GM12865 (cell line): Measurements from ENCODE around the gene RAB24.

Experiments
- DNase-seq: peaks from one replicate; pipeline ENCODE4 v3.0.0; 2010; ENCODE audit warnings: low read depth
- H3K4me3 ChIP-seq: 2 replicates; pipeline ENCODE4 v1.5.1; 2011; ENCODE audit warnings: mild to moderate bottlenecking, low read depth, low read length, control low read depth
- CTCF ChIP-seq: IDR thresholded peaks from 2 replicates; pipeline ENCODE4 v1.5.1; 2011; ENCODE audit warnings: low read length, control low read depth, low read depth, inconsistent platforms; ENCODE audit not compliant: insufficient read depth; ENCODE audit errors: missing control alignments

RAB24 gene

GRCh38 chr5:177314376-177315342 lies 11.1 kb upstream of the RAB24 start:
- TF ChIP-seq CTCF = no peak
- DNase-seq = no peak

GRCh38 chr5:177313561-177314259 lies 10.2 kb upstream of the RAB24 start:
- TF ChIP-seq CTCF = no peak
- no peak for DNase-seq

More at GRCh38 chr5:177314376-177315342, 11.1 kb upstream of the RAB24 start:
- no peak overlapping the region for H3K4me3 ChIP-seq

GRCh38 chr5:177312649-177313181 lies 9.2 kb upstream of the RAB24 start:
- no peak for TF ChIP-seq CTCF
- peak overlapping the region; percentile 56 for H3K4me3 ChIP-seq
- peak; percentile 83 for DNase-seq

More at GRCh38 chr5:177313561-177314259, 10.2 kb upstream of the RAB24 start:
- H3K4me3 ChIP-seq = no peak overlapping the region

GRCh38 chr5:177311723-177312648 lies 8.5 kb upstream of the RAB24 start, which contains the start of gene MXD3:
MXD3 (minus strand) TSS chr5:177311898; CDS start chr5:177311830, 68 bp downstream.
- TF ChIP-seq CTCF = no peak
- DNase-seq = peak; percentile 98

GRCh38 chr5:177311392-177311722 lies 7.8 kb upstream of the RAB24 start:
- TF ChIP-seq CTCF = no peak
- DNase-seq = no peak
- H3K4me3 ChIP-seq = peak overlapping the region; percentile 76

More at GRCh38 chr5:177311723-177312648, 8.5 kb upstream of the RAB24 start, which contains the start of gene MXD3:
- H3K4me3 ChIP-seq = peak within 1 kb of the TSS; percentile 76
